ENCODE data around the gene LIN28B.

The LIN28B gene, protein sequence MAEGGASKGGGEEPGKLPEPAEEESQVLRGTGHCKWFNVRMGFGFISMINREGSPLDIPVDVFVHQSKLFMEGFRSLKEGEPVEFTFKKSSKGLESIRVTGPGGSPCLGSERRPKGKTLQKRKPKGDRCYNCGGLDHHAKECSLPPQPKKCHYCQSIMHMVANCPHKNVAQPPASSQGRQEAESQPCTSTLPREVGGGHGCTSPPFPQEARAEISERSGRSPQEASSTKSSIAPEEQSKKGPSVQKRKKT
- long read RNA-seq, donor 1 = 0 reads
- long read RNA-seq, donor 2 = 0 reads
- long read RNA-seq, donor 3 = 0 reads
- long read RNA-seq, donor 4 = 0 reads
- long read RNA-seq, donor 5 = 0 reads
- long read RNA-seq, donor 6 = 0 reads
- long read RNA-seq, donor 7 = 0 reads
- long read RNA-seq, donor 8 = 0 reads

DNA sequence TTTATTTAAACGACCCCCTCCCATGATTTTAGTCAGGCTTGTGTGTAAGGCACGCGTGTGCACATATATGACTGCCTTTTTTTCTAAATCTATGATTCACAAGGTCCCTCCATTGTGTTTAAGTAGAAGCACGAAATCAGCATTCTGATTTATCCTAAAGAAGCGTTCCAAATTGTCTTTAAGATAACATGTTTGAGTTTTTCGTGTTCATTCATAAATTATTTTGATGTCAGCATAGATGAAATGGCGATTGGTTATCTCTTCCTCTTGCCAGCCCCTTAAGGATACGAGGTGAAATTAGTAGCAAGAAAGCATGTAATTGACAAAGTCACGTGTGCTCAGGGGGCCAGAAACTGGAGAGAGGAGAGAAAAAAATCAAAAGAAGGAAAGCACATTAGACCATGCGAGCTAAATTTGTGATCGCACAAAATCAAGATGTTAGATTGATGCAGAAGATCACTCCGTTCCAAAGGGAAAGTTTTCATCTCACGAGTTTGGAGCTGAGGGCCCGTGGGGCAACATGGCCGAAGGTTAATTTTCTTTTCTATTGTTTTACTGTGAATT, at the start of gene LIN28B:
TSS of gene LIN28B (plus strand) at position 377 of the 564 bp plus-strand sequence. CDS start at position 521, 144 bp downstream.
- DNase-seq = peak; percentile 60

DNA sequence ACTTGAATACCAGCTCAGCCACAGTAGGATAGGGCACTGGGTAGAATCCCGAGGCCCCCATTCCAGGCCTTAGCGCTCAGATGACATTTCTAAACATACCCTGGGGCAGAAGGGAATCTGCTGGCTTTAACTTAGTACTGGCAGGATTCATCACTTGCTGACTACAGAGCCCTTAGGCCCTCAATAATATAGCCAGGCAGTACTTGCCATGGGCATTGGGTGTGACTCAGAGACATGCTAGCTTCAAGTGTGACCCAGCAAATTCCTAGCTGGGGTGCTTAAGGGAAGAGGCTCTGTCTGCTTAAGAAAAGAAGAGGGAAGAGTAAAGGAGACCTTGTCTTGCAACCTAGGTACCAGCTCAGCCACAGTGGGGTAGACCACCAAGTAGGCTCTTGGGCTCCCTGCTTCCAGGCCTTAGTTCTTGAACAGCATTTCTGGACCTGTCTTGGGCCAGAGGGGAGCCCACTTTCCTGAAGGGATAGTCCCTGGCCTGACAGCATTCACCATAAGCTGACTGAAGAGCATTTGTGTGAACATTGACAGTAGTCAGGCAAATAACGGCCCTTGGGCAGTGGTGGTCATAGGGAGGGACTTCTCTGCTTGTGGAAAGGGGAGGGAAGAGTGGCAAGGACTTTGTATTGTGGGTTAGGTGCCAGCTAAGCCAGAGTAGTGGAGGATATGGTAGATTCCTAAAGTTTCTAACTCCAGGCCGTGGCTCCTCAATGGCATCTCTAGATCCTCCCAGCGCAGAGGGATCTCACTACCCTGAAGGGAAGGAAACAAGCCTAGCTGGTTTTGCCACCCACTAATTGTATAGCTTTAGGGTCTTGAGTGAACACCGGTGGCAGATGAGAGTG, 48.6 kb upstream of the LIN28B start:
- DNase-seq = no peak

DNA sequence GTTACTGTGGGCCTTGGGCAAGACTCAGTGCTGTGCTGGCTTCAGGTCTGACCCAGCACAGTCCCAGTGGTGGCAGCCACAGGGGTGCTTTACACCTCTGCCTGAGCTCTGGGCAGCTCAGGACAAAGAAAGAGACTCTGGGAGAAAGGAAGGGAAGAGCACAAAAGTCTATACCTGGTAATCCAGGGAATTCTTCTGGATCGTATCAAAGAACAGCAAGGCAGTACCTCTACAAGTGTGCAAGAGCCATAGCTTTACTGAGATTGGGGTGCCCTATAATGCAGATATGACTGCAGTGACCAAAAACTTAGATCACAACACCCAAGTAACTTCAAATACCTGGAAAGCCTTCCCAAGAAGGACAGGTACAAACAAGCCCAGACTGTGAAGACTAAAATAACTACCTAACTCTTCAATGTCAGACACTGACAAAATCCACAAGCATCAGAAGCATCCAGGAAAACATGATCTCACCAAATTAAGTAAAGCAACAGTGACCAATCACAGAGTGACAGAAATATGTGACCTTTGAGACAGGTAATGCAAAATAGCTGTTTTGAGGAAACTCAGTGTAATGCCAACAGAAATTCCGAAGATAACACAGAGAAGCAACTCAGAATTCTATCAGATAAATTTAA, 47.9 kb upstream of the LIN28B start:
- no peak for DNase-seq

DNA sequence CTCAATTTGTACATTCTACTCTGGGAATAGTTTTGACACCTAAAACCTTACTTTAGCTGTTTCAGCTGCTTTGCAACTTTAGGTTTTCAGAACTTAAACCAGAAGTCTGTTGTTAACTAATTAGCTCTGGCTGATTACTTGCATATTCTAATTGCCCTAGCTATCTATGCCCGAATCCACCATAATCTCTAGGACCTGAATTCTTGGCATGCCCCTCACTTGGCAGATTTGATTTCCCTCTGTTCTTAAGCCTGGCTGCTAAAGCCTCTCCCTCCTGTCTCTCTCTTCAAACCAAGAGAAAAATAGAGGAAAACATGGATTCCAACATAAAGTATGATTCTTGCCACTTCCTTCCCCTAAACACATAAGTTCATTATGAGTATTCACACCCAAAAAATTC, 35.0 kb upstream of the LIN28B start:
- no peak for DNase-seq

DNA sequence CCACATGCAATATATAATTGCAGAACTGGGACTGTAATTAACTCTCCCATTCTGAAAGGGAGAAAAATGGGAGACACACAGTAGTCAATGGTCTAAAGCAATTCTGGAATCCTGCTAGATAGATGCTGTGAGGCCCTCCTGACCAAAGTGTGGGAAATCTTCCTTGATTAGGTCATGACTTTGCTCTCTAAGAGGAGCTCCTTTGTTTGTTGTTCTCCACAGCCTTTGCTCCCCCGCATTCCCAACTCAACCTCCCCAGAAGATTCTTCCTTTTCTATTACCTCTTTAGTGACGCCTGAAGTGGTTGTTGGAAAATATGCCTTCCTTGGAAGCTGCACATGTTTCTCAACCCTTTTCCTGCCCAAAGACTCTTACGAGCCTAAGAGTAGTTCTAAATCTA, 28.8 kb upstream of the LIN28B start:
- DNase-seq = no peak

DNA sequence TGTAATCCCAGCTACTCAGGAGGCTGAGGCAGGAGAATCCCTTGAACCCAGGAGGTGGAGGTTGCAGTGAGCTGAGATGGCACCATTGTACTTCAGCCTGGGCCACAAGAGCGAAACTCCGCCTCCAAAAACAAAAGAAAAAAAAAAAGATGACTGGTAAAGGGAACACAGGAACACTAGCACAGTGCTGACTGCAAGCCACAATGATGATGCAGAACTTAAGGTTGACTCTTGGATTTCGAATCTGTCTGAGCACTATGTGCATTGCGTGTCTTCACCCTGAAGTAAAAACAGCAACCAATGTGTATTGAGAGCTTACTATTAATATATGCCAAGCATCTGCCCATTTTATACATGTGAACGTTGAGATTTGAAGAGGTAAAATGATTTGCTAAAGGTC, 27.6 kb upstream of the LIN28B start:
- DNase-seq = no peak

DNA sequence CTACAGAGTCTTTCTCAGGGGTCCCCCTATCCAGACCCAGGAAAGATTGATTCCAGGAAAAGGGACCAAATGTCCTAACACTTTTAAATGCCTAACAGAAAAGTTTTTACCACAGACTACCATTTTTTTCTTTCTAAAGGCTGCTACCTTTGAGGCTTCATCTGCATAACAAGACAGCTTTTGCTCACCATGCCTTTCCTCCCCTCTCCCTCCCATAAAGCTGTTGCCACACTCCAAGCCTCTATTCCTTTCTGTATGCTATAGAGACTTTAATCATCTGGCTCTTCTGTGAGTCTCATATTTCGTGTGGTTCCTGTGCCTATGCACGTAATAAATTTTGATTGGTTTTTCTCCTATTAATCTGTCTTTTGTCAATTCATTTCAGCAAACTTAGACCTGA, 26.0 kb upstream of the LIN28B start:
- no peak for DNase-seq

DNA sequence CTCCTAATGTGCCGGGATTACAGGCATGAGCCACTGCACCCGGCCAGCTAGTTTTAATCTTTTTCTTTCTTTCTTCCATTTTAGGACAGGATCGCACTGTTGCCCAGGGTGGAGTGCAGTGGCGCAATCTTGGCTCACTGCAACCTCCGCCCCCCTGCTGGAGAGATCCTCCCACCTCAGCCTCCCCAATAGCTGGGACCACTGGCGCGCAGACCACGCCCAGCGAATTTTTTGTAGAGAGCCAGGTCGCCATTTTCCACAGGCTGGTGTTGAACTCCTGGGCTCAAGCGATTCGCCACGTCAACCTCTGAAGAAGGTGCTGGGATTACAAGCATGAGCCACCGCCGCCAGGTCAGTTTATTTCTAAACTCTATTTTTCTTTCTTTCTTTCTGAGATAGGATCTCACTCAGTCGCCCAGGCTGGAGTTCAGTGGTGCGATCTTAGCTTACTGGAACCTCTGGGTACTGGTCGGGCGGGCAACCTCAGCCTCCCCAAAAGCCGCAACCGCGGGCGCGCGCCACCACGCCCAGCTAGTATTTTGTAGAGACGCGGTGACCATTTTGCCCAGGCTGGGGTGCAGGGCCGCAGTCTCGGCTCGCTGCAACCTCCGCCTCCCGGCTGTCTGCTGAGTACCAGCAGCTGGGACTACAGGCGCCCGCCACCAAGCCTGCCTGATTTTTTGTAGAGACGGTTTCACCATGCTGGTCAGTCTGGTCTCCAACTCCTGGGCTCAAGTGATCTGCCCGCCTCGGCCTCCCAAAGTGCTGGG, 20.0 kb upstream of the LIN28B start:
- no peak for DNase-seq

DNA sequence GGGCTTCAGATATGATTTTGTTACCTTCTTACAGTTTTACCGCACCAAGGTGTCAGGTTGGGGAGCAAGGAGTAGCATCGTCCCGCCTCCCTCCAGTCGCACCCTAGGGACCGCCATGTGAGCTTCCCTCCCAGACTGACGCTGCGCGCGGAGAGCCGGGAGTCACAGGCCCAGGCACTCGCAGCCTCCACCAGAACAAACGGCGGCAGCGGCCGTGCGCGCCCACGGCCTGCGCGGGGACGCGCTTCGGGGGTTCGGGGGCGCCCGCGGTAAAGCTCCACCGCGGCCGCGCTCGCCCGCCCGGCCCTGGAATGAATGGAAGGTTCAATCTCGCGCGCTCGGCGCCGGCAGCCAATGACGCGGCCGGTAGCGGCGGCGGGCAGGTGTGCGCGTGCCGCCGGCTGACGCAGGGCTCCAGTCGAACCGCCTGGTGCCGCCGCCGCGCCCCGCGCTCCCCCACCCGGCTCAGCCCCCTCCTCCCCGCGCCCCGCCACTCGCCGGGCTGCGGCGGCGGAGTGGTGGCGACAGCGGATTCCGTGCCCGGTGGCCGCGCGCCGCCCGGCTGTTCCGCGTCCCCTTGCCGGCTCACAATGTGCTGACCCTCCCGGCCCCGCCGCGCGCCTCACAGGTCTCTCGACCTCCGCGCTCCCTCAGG, 16.5 kb upstream of the LIN28B start:
- peak; percentile 7 for DNase-seq

DNA sequence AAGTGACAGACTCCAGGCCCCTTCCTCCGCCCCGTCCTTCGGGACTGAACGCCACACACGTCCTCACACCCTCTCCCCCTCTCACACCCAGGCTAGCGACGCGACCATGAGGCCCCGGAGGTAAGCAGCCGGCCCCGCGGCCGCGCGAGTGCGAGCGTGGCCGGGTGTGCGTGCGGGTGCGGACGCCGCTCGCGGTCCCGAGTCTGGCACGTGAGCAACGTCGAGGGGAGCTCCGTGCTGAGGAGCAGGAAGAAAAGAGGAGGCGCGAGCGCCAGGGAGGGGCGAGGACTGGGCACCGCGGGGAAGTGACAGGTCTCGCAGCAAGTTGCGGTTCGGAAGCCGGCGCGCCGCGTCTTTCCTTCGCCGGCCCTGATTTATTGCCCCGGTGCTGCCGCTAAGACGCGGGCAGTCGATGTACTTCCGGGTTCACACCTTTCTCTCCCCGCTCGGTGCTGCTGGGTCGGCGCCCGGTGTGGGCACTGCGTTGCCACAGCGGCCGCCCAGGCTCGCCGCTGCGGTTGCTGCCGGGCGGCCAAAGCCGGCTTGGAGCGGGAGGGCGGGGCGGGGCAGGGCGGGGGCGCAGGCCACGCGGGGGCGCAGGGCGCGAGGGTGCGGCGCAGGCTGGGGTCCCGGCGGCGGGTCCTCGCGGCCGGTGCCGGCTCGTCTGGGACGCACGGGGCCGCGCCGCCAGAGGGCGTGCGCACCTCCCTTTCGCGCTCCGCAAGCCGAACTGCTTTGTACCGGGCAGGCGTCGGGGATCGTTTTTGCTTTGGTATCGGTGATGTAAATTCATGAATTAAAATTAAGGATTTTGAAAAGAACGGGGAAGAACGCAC, 15.8 kb upstream of the LIN28B start:
- DNase-seq = peak; percentile 80

DNA sequence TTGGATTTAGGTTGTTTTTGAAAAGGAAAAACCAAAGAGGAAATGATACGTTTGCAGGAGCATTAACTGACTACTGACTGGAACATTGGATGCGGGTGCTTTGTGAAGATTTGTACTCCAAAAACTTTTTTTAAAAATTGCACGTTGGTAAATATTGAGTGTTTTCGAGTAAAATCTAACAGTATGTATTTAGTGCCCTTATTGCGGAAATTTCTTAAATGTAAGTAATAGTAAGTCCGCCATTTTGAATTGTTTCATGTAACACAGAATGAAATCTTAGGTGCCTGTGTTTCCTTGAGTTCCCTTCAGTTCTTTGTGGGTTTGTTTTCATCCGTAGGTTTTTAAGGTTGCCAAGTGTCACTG, 15.2 kb upstream of the LIN28B start:
- DNase-seq = no peak

DNA sequence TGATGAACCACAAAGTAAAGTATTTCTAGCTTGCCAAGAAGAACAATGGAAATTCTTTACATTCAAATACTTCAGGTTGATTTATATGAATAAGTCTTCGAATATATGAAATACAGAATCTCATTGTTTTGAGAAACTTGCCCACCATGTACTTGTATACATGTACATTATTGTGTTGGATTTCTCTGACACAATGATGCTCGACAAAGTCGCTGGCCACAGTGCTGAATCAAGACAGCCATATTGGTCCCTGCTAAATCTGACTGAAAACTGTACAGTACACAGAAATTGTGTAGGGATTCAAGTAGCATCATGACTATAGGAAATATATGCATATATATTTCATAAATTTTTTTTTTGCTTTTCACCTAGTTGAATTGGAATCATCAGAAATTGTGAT, 13.1 kb upstream of the LIN28B start:
- no peak for DNase-seq

DNA sequence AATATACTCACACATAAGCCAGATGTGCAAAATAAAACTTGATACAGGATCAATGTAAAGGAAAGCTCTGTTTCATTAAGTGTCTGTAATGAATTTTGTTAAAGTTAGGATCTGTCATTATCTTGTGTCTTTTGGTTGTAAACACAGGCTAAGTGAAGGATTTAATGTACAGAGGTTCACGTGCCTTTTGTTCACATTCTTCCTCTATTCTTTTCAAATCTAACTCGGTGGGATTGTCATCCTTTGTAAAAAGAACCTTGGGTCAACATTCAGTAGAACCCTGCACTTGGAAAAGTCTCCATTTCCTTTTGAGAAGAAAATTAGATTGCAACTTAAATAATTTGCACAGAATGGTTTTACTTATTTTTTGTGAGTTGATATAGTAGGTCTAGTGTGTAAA, 7.7 kb upstream of the LIN28B start:
- DNase-seq = no peak

DNA sequence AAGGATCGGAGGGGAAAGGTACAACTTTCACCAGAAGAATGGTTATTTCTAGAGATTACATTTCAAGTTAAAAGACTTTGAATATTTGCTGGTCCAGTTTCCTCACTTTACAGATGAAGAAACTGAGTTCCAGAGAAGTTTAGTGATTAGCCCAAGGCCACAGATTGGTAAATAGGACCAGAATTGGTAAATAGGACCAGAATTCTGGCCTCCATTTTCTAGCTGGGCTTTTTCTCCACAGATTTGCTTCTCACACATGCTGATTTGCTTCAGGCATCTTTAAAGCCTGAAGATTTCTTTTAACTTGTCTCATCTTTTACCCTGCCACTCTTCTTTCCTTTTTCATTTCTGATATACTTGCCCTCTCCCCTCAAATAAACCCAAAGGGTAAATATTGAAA, 5.2 kb upstream of the LIN28B start:
- no peak for DNase-seq

DNA sequence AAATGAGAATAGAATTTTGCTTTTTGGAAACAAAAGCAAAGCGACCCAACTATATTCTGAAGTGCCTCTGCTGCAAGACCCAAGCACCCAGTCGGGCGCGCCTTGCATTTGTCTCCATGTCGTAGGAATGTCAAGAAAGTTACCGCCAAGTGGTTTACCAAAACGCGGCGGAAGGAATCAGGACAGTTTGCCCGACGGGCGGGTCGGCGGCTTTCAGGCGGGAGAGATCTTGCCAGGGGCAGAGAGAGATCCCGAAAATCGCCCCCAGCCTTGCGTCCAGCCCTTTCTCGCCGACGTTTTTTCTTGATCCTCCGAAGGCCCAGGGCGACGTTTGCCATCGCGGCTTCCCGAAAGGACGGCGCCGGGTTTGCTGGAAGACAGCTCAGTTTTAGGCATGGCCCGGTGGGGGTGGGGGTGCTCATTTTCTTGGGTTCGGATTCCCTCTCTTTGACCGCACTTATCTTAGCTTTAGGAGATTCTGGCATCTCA, 4.0 kb upstream of the LIN28B start:
- DNase-seq = peak; percentile 65

DNA sequence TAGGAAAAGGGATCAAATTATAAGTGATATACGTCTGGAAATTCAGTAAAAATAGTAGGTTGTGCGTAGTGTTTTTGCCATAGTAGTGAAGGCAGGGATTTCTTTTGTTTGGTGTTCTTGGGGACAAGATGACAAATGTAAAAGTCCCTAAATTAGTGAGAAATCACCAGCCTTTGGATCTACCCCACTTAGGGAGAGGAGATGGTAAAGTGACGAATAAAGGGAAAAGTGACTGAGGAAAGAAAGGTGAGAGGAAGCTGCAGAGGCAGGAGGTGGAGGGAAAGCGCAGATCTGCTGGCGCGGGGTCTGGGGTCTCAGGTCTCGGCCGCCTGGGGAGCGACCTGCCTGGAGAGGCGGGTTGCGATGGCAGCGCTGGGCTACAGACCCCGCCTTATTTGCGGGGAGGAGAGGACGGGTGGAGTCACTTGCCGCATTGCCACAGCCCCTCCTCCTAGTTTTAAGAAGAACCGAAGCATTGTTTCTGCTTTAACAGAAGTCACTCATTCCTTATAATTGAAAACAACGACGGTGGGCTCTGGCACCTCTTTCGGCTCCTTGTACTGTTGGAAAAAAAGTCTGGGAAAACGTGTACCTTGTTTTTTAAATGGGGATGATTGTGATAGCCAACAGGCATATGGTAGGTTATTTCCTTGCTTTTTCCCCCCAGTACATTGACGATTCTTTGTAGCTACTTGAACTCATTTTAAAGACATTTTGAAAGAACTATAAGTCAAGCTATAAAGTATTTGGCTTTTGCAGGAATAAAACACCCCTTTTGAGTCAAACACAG, 3.3 kb upstream of the LIN28B start:
- peak; percentile 65 for DNase-seq

DNA sequence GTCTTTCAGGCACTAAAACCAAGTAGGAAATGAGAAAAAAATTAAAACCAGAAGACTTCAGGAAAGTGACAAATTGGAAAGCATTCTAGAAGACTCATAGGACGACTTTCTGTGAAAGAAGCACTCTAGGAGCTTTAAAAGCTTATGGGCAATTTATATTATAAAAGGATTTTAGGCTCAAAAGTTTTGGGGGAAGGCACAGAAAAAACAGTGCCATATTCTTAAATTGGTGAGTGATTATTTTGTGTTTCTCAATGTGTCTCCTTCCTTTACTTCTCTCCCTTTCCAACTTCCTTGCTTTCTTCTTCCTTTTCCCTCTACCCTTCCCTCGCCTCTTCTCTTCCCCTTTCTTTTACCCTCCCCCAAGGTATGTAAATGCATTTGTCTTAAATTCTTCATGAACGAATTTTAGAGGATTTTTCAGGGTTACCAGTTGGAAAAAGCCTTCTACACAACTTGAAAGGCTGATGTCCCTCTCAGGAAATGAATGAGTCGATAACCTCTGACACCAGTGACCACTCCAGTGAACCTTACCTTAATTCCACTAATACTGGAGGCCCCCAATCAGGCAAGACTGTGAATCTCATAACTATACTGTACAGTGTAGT, 2.6 kb upstream of the LIN28B start:
- peak; percentile 9 for DNase-seq

DNA sequence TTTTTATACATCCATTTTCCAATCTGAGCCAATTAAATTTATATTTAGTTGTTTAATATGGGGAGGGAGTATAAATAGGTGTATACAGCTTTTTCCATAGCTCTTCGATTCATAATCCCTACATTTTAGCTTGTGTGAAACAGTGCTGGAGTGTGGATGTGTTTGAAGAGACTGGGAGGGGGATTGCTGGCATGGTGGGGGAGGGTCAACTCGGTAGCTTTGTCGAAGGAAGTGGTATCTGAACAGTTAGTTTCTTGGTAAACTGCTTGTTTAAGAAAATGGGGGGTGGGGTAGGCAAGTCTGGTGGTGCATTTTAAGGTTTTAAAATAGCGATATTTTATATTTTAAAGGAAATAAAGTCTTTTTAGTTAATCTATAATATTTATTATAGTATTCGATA, 1.4 kb upstream of the LIN28B start:
- DNase-seq = peak; percentile 15
